PC-3 (cell line): ENCODE results near the gene VAMP3. TPM values are rescaled to one million over a fixed set of nuclear protein-coding genes. Genes with fewer than 3 reads are reported as not detected.

ENCODE experiments used
- ATAC-seq: fragments of 200-7000 bp; cut with Tn5 transposase; 2 replicates; pipeline ENCODE4 v1.9.1; 2020; ENCODE audit warnings: mild to moderate bottlenecking, moderate library complexity
- BruUV-seq: library from RNA; stranded (reverse); fragments of 400-500 nt; replicated peaks from 2 replicates; lab custom pipeline; 2021; lab: Mats Ljungman, UMichigan
- CTCF ChIA-PET: fragments of 300-600 bp; sonication (Branson Sonifier 250); formaldehyde crosslinking; loops from one replicate; lab custom pipeline; 2022; ENCODE audit warnings: antibody characterized with exemption; lab: Charles Lee
- POLR2A ChIA-PET: fragments of 300-600 bp; sonication (Branson Sonifier 250); formaldehyde crosslinking; loops from one replicate; lab custom pipeline; 2022; ENCODE audit warnings: antibody characterized with exemption; ENCODE audit not compliant: unreplicated experiment; lab: Charles Lee
- DNase-seq: peaks from one replicate; pipeline ENCODE4 v3.0.0-alpha.2; 2015
- H2AFZ ChIP-seq: fragments of 300-600 bp; sonication (generic); 2 replicates; pipeline ENCODE4 v1.6.0; 2016; ENCODE audit warnings: antibody characterized with exemption, low read length
- H3F3A ChIP-seq: fragments of 300-600 bp; sonication (generic); one replicate; pipeline ENCODE4 v1.6.0; 2017; ENCODE audit warnings: antibody characterized with exemption, low read length, control low read depth, mild to moderate bottlenecking; ENCODE audit not compliant: unreplicated experiment
- H3K27ac ChIP-seq: fragments of 300-600 bp; sonication (generic); 2 replicates; pipeline ENCODE4 v1.5.1; 2016; ENCODE audit warnings: mild to moderate bottlenecking, low read length
- H3K27me3 ChIP-seq: fragments of 300-600 bp; sonication (generic); 2 replicates; pipeline ENCODE4 v1.6.1; 2016; ENCODE audit warnings: low read length, mixed read lengths
- H3K36me3 ChIP-seq: fragments of 300-600 bp; sonication (generic); 2 replicates; pipeline ENCODE4 v1.6.1; 2016; ENCODE audit warnings: low read depth, mixed run types, low read length, mixed read lengths
- H3K4me1 ChIP-seq: fragments of 300-600 bp; sonication (generic); 2 replicates; pipeline ENCODE4 v1.5.1; 2016; ENCODE audit warnings: low read length; ENCODE audit not compliant: insufficient read depth
- H3K4me2 ChIP-seq: fragments of 300-600 bp; sonication (generic); 2 replicates; pipeline ENCODE4 v1.6.0; 2016; ENCODE audit warnings: low read length
- H3K4me3 ChIP-seq: fragments of 300-600 bp; sonication (generic); 2 replicates; pipeline ENCODE4 v1.5.1; 2016; ENCODE audit warnings: mild to moderate bottlenecking, low read length, mixed read lengths
- H3K79me2 ChIP-seq: fragments of 300-600 bp; sonication (generic); 2 replicates; pipeline ENCODE4 v1.6.1; 2017; ENCODE audit warnings: low read length, mixed read lengths
- H3K9ac ChIP-seq: fragments of 300-600 bp; sonication (generic); 2 replicates; pipeline ENCODE4 v1.6.0; 2016; ENCODE audit warnings: mild to moderate bottlenecking, low read length
- H3K9me2 ChIP-seq: fragments of 300-600 bp; sonication (generic); replicated peaks from 2 replicates; pipeline ENCODE4 v1.6.1; 2016; ENCODE audit warnings: mixed run types, low read length, mixed read lengths
- H3K9me3 ChIP-seq: fragments of 300-600 bp; sonication (generic); 2 replicates; pipeline ENCODE4 v1.6.1; 2016; ENCODE audit warnings: low read length, mixed read lengths
- H4K20me1 ChIP-seq: fragments of 300-600 bp; sonication (generic); 2 replicates; pipeline ENCODE4 v1.6.1; 2016; ENCODE audit warnings: low read length, mixed read lengths
- EZH2 ChIP-seq: fragments of 300-600 bp; sonication (generic); IDR thresholded peaks from one replicate; pipeline ENCODE4 v1.6.1; 2017; ENCODE audit warnings: antibody characterized with exemption, mild to moderate bottlenecking, low read length; ENCODE audit not compliant: unreplicated experiment
- EZH2phosphoT487 ChIP-seq: fragments of 300-600 bp; sonication (generic); IDR thresholded peaks from 2 replicates; pipeline ENCODE4 v1.6.1; 2018; ENCODE audit warnings: mild to moderate bottlenecking, antibody characterized with exemption, low read length, borderline replicate concordance
- intact Hi-C: fragments of 100-400 bp; cut with micrococcal nuclease; formaldehyde crosslinking; loops from 2 replicates; pipeline ENCODE4 v1.9.0; 2023
- total RNA-seq: library from RNA; depleted of rRNA; stranded (reverse); fragments of >200 nt; gene quantifications from 2 replicates; pipeline ENCODE4 v1.2.3, GENCODE V29; 2014
- TF ChIP-seq, protein P1 (sequence below): fragments of 300-600 bp; sonication (generic); conservative IDR thresholded peaks from 2 replicates; pipeline ENCODE4 v1.5.1; 2017; ENCODE audit warnings: antibody characterized with exemption, low read depth, mild to moderate bottlenecking, low read length

The VAMP3 gene
- total RNA-seq, 1 experiment from 2014 or later = 64.2 TPM

DNA sequence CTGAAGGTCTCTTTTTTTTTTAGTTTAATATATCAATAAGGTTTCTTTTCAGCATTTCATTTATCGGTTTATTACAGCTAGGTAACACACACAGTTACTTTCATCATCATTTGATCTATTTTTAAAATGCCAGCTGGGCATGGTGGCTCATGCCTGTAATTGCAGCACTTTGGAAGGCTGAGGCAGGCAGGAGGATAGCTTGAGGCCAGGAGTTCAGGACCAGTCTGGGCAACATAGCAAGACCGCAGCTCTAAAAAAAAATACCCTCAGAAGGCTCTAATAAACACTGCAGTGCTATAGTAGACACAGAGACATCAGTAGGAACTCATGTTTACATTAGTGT is 48.5 kb upstream of the VAMP3 start:
- no peaks in the 10 kb centered on the region for H3K79me2 ChIP-seq
- intact Hi-C loops = no loop called here
- H3K27me3 ChIP-seq = peaks cover 40% of the 10 kb centered on the region
- no peak overlapping the region for H3K4me3 ChIP-seq
- no peaks in the 10 kb centered on the region for H4K20me1 ChIP-seq
- H3F3A ChIP-seq = no peaks in the 10 kb centered on the region
- ChIA-PET POLR2A (no interaction called here), CTCF (no interaction called here)
- H3K9me3 ChIP-seq = no peaks in the 10 kb centered on the region
- no TSS peak for BruUV-seq
- no peaks in the 10 kb centered on the region for H3K4me1 ChIP-seq
- no peak overlapping the region for H3K9ac ChIP-seq
- no peak overlapping the region for H2AFZ ChIP-seq
- no peaks in the 10 kb centered on the region for H3K36me3 ChIP-seq
- ATAC-seq (no peak), DNase-seq (no peak)
- no peak for TF ChIP-seq EZH2phosphoT487
- TF ChIP-seq, protein P1, sequence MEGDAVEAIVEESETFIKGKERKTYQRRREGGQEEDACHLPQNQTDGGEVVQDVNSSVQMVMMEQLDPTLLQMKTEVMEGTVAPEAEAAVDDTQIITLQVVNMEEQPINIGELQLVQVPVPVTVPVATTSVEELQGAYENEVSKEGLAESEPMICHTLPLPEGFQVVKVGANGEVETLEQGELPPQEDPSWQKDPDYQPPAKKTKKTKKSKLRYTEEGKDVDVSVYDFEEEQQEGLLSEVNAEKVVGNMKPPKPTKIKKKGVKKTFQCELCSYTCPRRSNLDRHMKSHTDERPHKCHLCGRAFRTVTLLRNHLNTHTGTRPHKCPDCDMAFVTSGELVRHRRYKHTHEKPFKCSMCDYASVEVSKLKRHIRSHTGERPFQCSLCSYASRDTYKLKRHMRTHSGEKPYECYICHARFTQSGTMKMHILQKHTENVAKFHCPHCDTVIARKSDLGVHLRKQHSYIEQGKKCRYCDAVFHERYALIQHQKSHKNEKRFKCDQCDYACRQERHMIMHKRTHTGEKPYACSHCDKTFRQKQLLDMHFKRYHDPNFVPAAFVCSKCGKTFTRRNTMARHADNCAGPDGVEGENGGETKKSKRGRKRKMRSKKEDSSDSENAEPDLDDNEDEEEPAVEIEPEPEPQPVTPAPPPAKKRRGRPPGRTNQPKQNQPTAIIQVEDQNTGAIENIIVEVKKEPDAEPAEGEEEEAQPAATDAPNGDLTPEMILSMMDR = no peak
- no peaks in the 10 kb centered on the region for H3K9me2 ChIP-seq
- H3K4me2 ChIP-seq = no peak overlapping the region
- H3K27ac ChIP-seq = no peak overlapping the region

DNA sequence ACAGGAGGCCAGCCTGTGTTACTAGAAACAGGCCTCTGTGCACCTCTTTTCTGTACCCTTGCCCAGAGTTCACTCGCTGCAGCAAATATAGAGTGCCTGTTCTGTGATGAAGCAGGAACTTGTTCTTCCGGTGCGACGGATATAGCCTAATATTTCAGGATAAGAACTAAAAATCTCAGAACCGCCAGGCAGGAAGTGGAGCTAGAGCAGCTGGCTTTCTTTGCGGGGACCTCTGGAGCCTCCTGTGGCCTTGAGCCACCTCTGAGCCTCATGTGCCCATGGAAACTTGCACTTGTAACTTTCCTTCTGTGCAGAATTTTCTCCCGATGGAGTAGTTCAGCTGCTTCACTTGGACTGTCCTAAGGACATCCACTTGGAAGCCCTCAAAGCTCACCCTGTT is 44.5 kb upstream of the VAMP3 start:
- intact Hi-C loops = no loop called here
- H3K36me3 ChIP-seq = no peaks in the 10 kb centered on the region
- no peaks in the 10 kb centered on the region for H3F3A ChIP-seq
- H3K4me1 ChIP-seq = no peaks in the 10 kb centered on the region
- POLR2A ChIA-PET = no interaction called here
- TF ChIP-seq EZH2 = no peak
- TF ChIP-seq, protein P1 = no peak
- no peak for TF ChIP-seq EZH2phosphoT487
- no peak overlapping the region for H3K27ac ChIP-seq
- H3K9me3 ChIP-seq = no peaks in the 10 kb centered on the region
- H3K4me3 ChIP-seq = no peak overlapping the region
- no peaks in the 10 kb centered on the region for H4K20me1 ChIP-seq
- H3K4me2 ChIP-seq = no peak overlapping the region
- no peak overlapping the region for H2AFZ ChIP-seq
- H3K9me2 ChIP-seq = no peaks in the 10 kb centered on the region
- DNase-seq = no peak
- CTCF ChIA-PET = no interaction called here
- H3K9ac ChIP-seq = no peak overlapping the region
- H3K79me2 ChIP-seq = no peaks in the 10 kb centered on the region
- no peak for ATAC-seq
- H3K27me3 ChIP-seq = peaks cover 35% of the 10 kb centered on the region
- no TSS peak for BruUV-seq

DNA sequence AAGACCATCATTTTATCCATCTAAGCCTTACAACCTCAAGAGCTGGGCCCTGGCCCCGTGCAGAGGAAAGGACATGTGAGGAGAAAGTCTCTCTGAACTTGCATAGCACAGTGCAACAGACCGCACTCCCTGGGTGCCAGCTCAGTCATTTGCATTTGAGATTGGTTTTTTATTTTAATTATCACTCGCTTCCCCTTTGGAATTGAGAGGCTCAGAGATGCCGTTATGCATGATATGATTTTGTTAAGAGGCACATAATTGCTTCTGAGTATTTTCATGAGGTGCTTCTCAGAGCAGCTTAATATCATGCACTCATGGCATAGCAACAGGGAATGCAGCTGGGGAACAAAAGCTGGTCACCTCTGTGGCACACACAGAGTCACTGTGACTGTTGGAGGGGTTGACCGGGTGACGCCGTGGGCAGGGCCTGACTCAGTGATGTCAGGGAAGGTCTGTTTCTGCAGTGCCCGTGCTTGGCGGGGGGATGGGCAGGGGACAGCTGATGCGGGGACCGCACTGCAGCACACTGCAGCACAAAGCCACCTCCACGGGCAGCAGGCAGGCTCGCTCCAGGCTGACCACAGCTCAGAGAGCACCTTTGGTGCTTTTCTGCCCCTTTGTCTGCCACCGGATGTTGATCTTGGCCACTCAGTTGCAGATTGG is 43.2 kb upstream of the VAMP3 start:
- H3K27me3 ChIP-seq = peaks cover 45% of the 10 kb centered on the region
- no peaks in the 10 kb centered on the region for H3K36me3 ChIP-seq
- no peak overlapping the region for H3K9ac ChIP-seq
- ChIA-PET POLR2A (no interaction called here), CTCF (no interaction called here)
- no peaks in the 10 kb centered on the region for H3K4me1 ChIP-seq
- no peaks in the 10 kb centered on the region for H4K20me1 ChIP-seq
- H2AFZ ChIP-seq = no peak overlapping the region
- H3K9me3 ChIP-seq = no peaks in the 10 kb centered on the region
- intact Hi-C loops = no loop called here
- no peak overlapping the region for H3K4me3 ChIP-seq
- no peaks in the 10 kb centered on the region for H3K9me2 ChIP-seq
- H3K4me2 ChIP-seq = no peak overlapping the region
- no peaks in the 10 kb centered on the region for H3F3A ChIP-seq
- TF ChIP-seq, protein P1 = no peak
- no peak for TF ChIP-seq EZH2
- no peak for TF ChIP-seq EZH2phosphoT487
- no TSS peak for BruUV-seq
- no peak overlapping the region for H3K27ac ChIP-seq
- ATAC-seq = no peak
- H3K79me2 ChIP-seq = no peaks in the 10 kb centered on the region
- DNase-seq = no peak
